ENCODE data around the gene BBS1. TPM values are rescaled to one million over a fixed set of nuclear protein-coding genes. Genes with fewer than 3 reads are reported as not detected.
"Not testable (repeated sequence)": the region's sequence is repeated elsewhere in the genome, so short reads cannot be mapped to it uniquely, and the experiment has no call there.

The BBS1 gene
- polyA plus RNA-seq, 4 donors, result 36.5 to 96.9 (median 70.8) TPM

- peak in 3 of 4 donors; percentile 42 to 60 (median 60) for DNase-seq (ENCODE audit: low read depth in 4 of 4, low spot score in 3 of 4)
Observed at GRCh38 chr11:66568124-66568916, 57.9 kb downstream of the BBS1 start, which contains the start of gene CTSF. CTSF (minus strand) TSS chr11:66568606; CDS start chr11:66568486, 120 bp downstream.

- no peak for DNase-seq (ENCODE audit: low read depth in 4 of 4, low spot score in 3 of 4)
Observed at GRCh38 chr11:66569076-66569475, 58.6 kb downstream of the BBS1 start.

GRCh38 chr11:66570079-66570849 is 59.8 kb downstream of the BBS1 start:
- DNase-seq (ENCODE audit: low read depth in 4 of 4, low spot score in 3 of 4), result no peak

GRCh38 chr11:66570850-66571180 is 60.4 kb downstream of the BBS1 start:
- DNase-seq (ENCODE audit: low read depth in 4 of 4, low spot score in 3 of 4), result no peak

GRCh38 chr11:66579017-66579606 is 68.7 kb downstream of the BBS1 start:
- DNase-seq (ENCODE audit: low read depth in 4 of 4, low spot score in 3 of 4), result peak; percentile 38 to 56 (median 43)

DNA sequence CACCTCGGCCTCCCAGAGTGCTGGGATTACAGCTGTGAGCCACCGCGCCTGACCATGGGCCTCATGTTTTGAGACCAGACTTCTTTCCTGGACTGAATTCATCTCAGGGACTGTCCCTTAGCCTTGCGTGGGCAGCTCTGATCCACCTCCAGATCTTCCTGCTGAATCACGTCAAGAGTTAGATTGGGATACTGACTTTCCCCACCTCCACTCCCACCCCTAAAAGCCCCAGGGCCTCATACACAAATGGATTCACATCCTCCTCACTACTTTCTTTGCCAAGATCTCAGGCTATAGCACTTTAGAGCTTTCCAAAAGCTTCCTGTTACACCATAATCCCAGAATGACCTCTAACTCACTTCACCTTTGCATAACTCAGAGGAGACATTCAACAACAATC is 70.4 kb downstream of the BBS1 start:
- no peak for DNase-seq (ENCODE audit: low read depth in 4 of 4, low spot score in 3 of 4)

GRCh38 chr11:66581261-66581660 is 70.8 kb downstream of the BBS1 start:
- DNase-seq (ENCODE audit: low read depth in 4 of 4, low spot score in 3 of 4), result no peak

DNA sequence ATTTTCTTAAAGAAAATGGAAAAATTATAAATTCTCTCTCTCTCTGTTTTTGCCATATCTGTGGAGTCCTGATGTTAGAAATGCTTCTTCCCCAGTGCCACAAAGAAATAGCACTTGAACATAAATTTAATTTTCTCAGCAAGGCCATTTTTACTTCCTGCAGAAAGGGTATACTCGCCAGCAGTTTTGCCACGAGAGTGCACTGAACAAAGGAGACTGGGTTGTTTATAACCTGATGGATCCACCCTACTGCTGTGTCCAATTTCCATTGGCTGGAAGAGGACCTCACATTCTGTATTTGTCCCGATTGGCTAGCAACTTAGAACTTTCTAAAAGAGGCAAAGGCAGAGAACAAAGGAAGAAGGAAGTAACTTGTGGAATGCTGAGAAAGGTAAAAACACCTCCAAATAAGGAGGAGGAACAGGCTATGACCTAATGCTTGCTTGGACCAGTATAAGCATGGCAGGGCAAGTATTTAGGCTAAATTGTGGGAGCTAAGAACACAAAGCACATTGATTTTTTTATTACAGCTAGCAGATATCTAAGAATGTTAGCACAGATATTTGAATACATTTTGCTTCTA is 72.2 kb downstream of the BBS1 start:
- not testable (repeated sequence) for DNase-seq (ENCODE audit: low read depth in 4 of 4, low spot score in 3 of 4)

Other genes with a start within 250 kb of the BBS1 start
- gene RAB1B, start 242.0 kb upstream of the BBS1 start, polyA plus RNA-seq (ENCODE audit: insufficient read length in 4 of 4), result 100 to 1,000 TPM; 103 to 140 (median 121) TPM
- 1 to 10 TPM; 3.6 to 6.1 (median 4.3) TPM for gene CNIH2, start 232.5 kb upstream of the BBS1 start, polyA plus RNA-seq (ENCODE audit: insufficient read length in 4 of 4)
- 10 to 100 TPM; 43.0 to 57.7 (median 51.7) TPM for gene YIF1A, start 221.5 kb upstream of the BBS1 start, polyA plus RNA-seq (ENCODE audit: insufficient read length in 4 of 4)
- gene TMEM151A, start 218.7 kb upstream of the BBS1 start, polyA plus RNA-seq (ENCODE audit: insufficient read length in 4 of 4), result not detected
- 100 to 1,000 TPM in 1 of 4 donors, 10 to 100 TPM in 3; 66.3 to 240 (median 72.3) TPM for gene CD248, start 193.6 kb upstream of the BBS1 start, polyA plus RNA-seq (ENCODE audit: insufficient read length in 4 of 4)
- gene RIN1, start 174.2 kb upstream of the BBS1 start, polyA plus RNA-seq (ENCODE audit: insufficient read length in 4 of 4), result 1 to 10 TPM; 1.7 to 3.7 (median 2.5) TPM
- gene BRMS1, start 165.5 kb upstream of the BBS1 start, polyA plus RNA-seq (ENCODE audit: insufficient read length in 4 of 4), result 10 to 100 TPM; 15.3 to 36.1 (median 29.9) TPM
- gene B4GAT1, start 163.0 kb upstream of the BBS1 start, polyA plus RNA-seq (ENCODE audit: insufficient read length in 4 of 4), result 10 to 100 TPM; 49.2 to 53.2 (median 50.5) TPM
- gene SLC29A2, start 138.9 kb upstream of the BBS1 start, polyA plus RNA-seq (ENCODE audit: insufficient read length in 4 of 4), result 10 to 100 TPM in 3 of 4 donors, 1 to 10 TPM in 1; 2.8 to 29.9 (median 17.9) TPM
- gene NPAS4, start 89.6 kb upstream of the BBS1 start, polyA plus RNA-seq (ENCODE audit: insufficient read length in 4 of 4), result under 1 TPM; 0.19 to 0.57 (median 0.42) TPM
- gene MRPL11, start 71.8 kb upstream of the BBS1 start, polyA plus RNA-seq (ENCODE audit: insufficient read length in 4 of 4), result 10 to 100 TPM; 56.8 to 82.2 (median 72.2) TPM
- gene PELI3, start 43.7 kb upstream of the BBS1 start, polyA plus RNA-seq (ENCODE audit: insufficient read length in 4 of 4), result 1 to 10 TPM; 4.8 to 6.9 (median 6.1) TPM
- 10 to 100 TPM in 3 of 4 donors, 1 to 10 TPM in 1; 7.7 to 22.6 (median 20.6) TPM for gene DPP3, start 30.2 kb upstream of the BBS1 start, polyA plus RNA-seq (ENCODE audit: insufficient read length in 4 of 4)
- gene ZDHHC24, start 35.4 kb downstream of the BBS1 start, polyA plus RNA-seq (ENCODE audit: insufficient read length in 4 of 4), result 1 to 10 TPM; 5.9 to 9.8 (median 7.5) TPM
- under 1 TPM; 0.27 to 0.52 (median 0.48) TPM for gene ACTN3, start 36.3 kb downstream of the BBS1 start, polyA plus RNA-seq (ENCODE audit: insufficient read length in 4 of 4)
- 100 to 1,000 TPM in 3 of 4 donors, 10 to 100 TPM in 1; 93.0 to 112 (median 104) TPM for gene CTSF, start 58.0 kb downstream of the BBS1 start, polyA plus RNA-seq (ENCODE audit: insufficient read length in 4 of 4)
- gene CCDC87, start 82.4 kb downstream of the BBS1 start, polyA plus RNA-seq (ENCODE audit: insufficient read length in 4 of 4), result under 1 TPM; 0.23 to 0.50 (median 0.28) TPM
- gene CCS, start 82.5 kb downstream of the BBS1 start, polyA plus RNA-seq (ENCODE audit: insufficient read length in 4 of 4), result 10 to 100 TPM; 41.5 to 77.0 (median 48.4) TPM
- 10 to 100 TPM; 50.9 to 94.3 (median 64.1) TPM for gene RBM14, start 106.0 kb downstream of the BBS1 start, polyA plus RNA-seq (ENCODE audit: insufficient read length in 4 of 4)
- gene RBM4, start 128.1 kb downstream of the BBS1 start, polyA plus RNA-seq (ENCODE audit: insufficient read length in 4 of 4), result 100 to 1,000 TPM; 173 to 257 (median 252) TPM
- gene RBM4B, start 167.3 kb downstream of the BBS1 start, polyA plus RNA-seq (ENCODE audit: insufficient read length in 4 of 4), result 10 to 100 TPM; 63.3 to 81.4 (median 63.9) TPM
- gene SPTBN2, start 218.6 kb downstream of the BBS1 start, polyA plus RNA-seq (ENCODE audit: insufficient read length in 4 of 4), result 10 to 100 TPM in 3 of 4 donors, 1 to 10 TPM in 1; 9.2 to 75.2 (median 50.7) TPM